Fibroblast of pulmonary artery (primary cell): Measurements from ENCODE around the gene NFATC1.
A peak's percentile ranks its signal among the peaks of the same experiment; 100 is the strongest.

Source experiments
- DNase-seq: peaks from one replicate; pipeline ENCODE4 v3.0.0-alpha.2; 2010; ENCODE audit warnings: low read depth
- H3K4me3 ChIP-seq: replicated peaks from 2 replicates; pipeline ENCODE4 v1.5.1; 2011; ENCODE audit warnings: low read depth, mild to moderate bottlenecking, control low read depth, low read length, moderate library complexity
- TF ChIP-seq, protein P1 (sequence below): IDR thresholded peaks from 2 replicates; pipeline ENCODE4 v1.5.1; 2011; ENCODE audit warnings: mild to moderate bottlenecking, control low read depth, low read length, inconsistent platforms; ENCODE audit errors: missing control alignments

NFATC1 gene

DNA sequence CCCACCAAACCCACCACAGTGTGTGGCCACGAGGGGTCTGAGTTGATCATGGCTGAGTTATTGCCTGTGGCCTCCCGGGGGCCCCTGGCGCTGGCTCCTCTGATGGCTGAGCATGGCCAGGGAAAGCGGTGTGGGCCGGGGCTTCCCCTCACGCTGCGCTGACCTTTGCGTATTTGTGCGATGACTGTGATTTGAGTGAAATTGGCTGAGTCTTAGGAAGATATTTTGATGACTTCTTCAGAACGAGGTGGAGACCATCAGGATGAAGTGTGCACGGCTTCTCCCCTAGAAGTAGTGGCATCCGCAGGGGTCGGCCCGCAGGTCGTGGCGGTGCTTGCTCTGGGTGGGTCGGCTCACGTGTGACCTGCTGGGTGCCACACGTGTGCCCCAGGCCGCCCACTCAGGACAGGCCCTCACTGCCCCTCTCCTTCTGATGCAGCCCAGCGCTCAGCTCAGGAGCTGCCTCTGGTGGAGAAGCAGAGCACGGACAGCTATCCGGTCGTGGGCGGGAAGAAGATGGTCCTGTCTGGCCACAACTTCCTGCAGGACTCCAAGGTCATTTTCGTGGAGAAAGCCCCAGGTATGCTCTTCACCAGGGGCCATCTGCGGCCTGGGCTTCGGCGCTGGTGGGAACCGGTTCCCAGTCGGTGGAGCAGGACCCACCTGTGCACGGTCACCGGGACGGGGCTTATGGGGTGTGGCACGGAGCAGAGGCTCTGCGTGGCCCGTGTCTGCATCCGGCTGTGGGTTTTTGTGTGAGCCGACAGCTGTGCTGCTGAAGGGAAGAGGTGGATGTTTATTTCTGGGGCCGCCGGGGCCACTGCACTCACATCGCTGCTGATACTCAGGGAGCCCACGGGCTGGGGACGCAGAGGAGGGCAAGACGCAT is 55.8 kb downstream of the NFATC1 start:
- no peak overlapping the region for H3K4me3 ChIP-seq
- no peak for DNase-seq
- TF ChIP-seq, protein P1, sequence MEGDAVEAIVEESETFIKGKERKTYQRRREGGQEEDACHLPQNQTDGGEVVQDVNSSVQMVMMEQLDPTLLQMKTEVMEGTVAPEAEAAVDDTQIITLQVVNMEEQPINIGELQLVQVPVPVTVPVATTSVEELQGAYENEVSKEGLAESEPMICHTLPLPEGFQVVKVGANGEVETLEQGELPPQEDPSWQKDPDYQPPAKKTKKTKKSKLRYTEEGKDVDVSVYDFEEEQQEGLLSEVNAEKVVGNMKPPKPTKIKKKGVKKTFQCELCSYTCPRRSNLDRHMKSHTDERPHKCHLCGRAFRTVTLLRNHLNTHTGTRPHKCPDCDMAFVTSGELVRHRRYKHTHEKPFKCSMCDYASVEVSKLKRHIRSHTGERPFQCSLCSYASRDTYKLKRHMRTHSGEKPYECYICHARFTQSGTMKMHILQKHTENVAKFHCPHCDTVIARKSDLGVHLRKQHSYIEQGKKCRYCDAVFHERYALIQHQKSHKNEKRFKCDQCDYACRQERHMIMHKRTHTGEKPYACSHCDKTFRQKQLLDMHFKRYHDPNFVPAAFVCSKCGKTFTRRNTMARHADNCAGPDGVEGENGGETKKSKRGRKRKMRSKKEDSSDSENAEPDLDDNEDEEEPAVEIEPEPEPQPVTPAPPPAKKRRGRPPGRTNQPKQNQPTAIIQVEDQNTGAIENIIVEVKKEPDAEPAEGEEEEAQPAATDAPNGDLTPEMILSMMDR: no peak

DNA sequence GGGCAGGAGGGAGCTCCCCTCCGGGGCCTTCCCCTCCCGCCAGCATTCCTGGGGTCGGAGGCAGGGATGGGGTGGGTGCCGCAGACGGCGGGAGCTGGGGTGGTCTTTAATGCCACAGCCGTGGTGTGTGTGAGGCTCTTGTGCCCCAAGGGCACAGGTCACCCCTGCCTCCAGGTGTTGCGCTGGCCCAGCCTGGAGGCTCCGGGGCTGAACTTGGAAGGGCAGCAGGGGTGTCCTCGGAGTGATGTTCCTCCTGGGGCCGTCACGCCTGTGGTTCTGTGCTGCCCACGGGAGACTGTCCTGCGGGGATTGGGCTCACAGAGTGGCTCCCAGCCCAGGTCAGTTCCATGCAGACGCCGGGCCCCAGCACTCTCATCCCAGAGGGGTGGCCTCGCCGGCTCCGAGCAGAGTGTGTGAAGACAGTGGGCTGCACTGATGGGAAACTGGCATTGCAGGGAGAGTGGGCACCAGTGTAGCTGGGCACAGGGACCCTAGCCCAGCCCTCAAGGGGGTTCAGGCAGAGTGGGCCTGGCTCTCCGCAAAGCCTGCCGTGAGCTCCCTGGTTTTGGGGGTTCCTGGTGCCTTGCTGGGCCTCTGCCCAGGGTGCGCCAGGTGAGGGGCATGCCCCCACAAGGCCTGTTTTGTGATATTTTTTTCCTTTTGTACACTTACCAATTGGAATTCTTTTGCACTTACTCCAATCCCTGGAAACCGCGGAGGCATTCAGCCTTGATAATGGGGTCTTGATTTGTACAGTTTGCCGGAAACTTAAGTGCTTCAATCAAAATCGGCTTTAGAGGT is 56.7 kb downstream of the NFATC1 start:
- TF ChIP-seq, protein P1: no peak
- no peak overlapping the region for H3K4me3 ChIP-seq
- DNase-seq: no peak

DNA sequence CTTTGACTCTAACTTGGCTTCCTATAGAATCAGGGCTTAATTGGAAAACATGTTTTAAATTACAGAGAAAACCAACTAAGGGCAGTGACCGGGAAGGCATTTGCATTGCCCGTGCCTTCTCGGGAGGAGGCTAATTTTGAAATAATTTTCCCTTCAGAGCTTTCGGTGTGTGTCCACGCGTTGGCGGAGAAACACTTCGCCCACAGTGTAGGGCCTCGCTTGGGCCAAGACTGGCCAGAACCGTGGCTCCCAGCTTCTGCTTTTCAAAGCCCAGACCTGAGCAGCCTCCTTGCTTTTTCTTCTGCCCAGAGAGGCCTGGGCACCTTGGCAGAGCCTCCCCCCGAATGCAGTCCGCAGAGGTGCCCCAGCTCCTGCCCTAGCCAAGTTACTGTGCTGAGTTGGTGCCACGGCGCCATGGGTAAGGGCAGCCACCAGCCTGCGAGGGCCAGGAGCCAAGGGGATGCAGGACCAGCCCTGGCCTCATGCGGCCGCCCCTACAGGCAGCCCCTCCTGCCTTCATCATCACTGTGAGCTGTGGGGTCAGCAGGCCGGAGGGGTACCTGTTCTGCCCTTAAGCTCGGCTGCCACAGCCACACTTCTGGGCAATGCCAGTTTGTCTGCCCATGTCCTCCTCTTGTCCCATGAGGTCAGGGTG is 57.4 kb downstream of the NFATC1 start:
- TF ChIP-seq, protein P1: no peak
- H3K4me3 ChIP-seq: no peak overlapping the region
- DNase-seq: no peak

DNA sequence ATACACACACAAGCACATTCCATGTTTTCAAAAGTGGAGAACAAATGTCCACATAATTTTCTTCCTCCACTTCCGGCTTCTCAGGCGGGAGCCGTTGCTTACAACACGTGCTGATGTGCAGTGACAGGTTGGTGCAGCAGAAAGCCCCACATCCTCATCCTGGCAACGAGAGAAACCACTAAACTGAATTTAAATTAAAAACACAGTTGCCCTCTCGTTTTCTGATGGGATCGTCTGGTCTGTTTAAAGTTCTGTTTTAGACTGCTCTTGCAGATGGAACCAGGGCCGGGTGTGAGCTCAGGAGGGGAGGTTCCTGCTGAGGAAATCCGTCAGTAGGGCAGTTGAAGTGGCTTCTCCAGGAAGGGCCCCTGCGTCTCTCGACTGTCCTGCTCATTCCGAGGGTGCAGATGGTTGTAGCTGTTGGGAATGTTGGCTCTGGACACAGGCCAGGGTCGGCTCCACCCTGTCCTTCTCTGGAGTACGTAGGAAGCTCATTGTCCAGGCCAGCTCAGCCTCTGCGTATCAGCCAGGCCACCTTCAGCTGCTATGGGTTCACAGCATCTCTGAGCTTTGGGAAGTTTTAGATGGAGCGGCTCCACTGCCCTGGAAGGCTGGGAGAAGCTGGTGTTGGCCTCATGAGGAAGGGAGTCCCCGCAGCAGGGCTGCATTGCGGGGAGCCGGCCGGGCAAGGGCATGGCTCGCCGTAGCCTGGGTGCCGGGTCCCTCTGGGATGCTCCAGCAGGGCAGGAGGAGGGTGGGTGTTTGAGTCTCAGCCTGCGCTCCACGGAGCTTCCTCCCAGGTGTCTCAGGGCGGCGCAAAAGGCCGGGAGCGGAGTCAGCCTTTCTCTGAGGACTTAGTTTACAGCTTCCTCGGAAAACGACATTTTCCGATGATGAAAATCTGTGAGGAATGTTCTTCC is 58.3 kb downstream of the NFATC1 start:
- TF ChIP-seq, protein P1: no peak
- H3K4me3 ChIP-seq: no peak overlapping the region
- peak; percentile 47 for DNase-seq

DNA sequence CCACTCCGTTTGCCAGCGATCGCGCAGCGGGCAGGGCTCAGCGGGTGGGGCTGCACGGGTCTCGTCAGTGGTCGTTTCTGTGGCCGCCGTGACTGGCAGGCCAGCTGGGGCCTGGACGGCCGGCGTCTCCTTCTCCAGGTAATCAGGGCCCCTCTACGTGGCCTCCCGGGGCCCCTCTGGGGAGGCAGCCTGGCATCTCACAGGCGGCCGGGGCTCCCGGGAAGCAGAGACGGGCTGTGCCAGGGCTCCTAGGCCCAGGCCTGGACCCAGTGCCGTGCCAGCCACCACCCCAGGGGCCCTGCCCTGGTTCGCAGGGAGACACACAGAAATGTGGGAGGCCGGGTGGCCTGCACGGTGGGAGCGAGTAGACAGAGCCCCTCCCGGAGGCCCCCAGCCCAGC is 59.5 kb downstream of the NFATC1 start:
- DNase-seq: no peak
- TF ChIP-seq, protein P1: no peak
- H3K4me3 ChIP-seq: no peak overlapping the region
